Activated naive CD4-positive, alpha-beta T cell treated with anti-CD3 and anti-CD28 coated beads, Interleukin-2, amount 50 U/mL, for 72 hours (primary cell): ENCODE data around the gene RFC5. TPM values are rescaled to one million over a fixed set of nuclear protein-coding genes. Genes with fewer than 3 reads are reported as not detected.

ENCODE experiments used
- total RNA-seq, 2 donors: library from RNA; stranded (reverse); gene quantifications; one replicate each; pipeline ENCODE4 v1.2.3, GENCODE V29; 2022

The RFC5 gene
- total RNA-seq, 2 donors from 2014 or later: 69.6 to 88.0 TPM

Other genes with a start within 250 kb of the RFC5 start
- under 1 TPM; 0.02 to 0.04 TPM for gene KSR2, start 47.7 kb upstream of the RFC5 start, total RNA-seq
- 10 to 100 TPM; 39.7 to 61.6 TPM for gene WSB2, start 44.5 kb downstream of the RFC5 start, total RNA-seq
- gene VSIG10, start 87.3 kb downstream of the RFC5 start, total RNA-seq: 1 to 10 TPM; 2.6 to 6.3 TPM
- 100 to 1,000 TPM in 1 of 2 donors, 10 to 100 TPM in 1; 89.2 to 140 TPM for gene PEBP1, start 119.4 kb downstream of the RFC5 start, total RNA-seq